HEK293 (cell line): ENCODE results near the gene UBXN1.

Source experiments
- GFI1B ChIP-seq: fragments of 450-650 bp; formaldehyde crosslinking; IDR thresholded peaks from 2 replicates; pipeline ENCODE4 v1.5.1; 2016; ENCODE audit warnings: missing biosample characterization, missing genetic modification characterization
- KLF10 ChIP-seq: fragments of 450-650 bp; IDR thresholded peaks from 2 replicates; pipeline ENCODE4 v1.5.1; 2018; ENCODE audit warnings: missing biosample characterization, mild to moderate bottlenecking, missing genetic modification characterization
- OVOL3 ChIP-seq: fragments of 450-650 bp; formaldehyde crosslinking; IDR thresholded peaks from 2 replicates; pipeline ENCODE4 v1.5.1; 2016; ENCODE audit warnings: missing biosample characterization, missing genetic modification characterization
- RBAK ChIP-seq: fragments of 450-650 bp; formaldehyde crosslinking; IDR thresholded peaks from 2 replicates; pipeline ENCODE4 v1.5.1; 2016; ENCODE audit warnings: missing biosample characterization, missing genetic modification characterization
- SP2 ChIP-seq: fragments of 450-650 bp; formaldehyde crosslinking; IDR thresholded peaks from 2 replicates; pipeline ENCODE4 v1.5.1; 2016; ENCODE audit warnings: missing biosample characterization, missing genetic modification characterization
- ZBTB20 ChIP-seq: fragments of 450-650 bp; formaldehyde crosslinking; IDR thresholded peaks from 2 replicates; pipeline ENCODE4 v1.5.1; 2016; ENCODE audit warnings: missing biosample characterization, missing genetic modification characterization
- ZBTB48 ChIP-seq: fragments of 450-650 bp; formaldehyde crosslinking; IDR thresholded peaks from 2 replicates; pipeline ENCODE4 v1.5.1; 2016; ENCODE audit warnings: missing biosample characterization, missing genetic modification characterization
- ZNF24 ChIP-seq: fragments of 450-650 bp; formaldehyde crosslinking; IDR thresholded peaks from 2 replicates; pipeline ENCODE4 v1.5.1; 2016; ENCODE audit warnings: missing biosample characterization, missing genetic modification characterization
- ZNF274 ChIP-seq, 2 experiments: fragments of 200-500 bp in 1 of 2; fragments of 450-650 bp in 1 of 2; sonication (Bioruptor generic) in 1 of 2; formaldehyde crosslinking in 1 of 2; IDR thresholded peaks; 2 replicates each; pipeline versions ENCODE4 v1.5.1 to v1.6.1; 2014 to 2016; ENCODE audit warnings: borderline replicate concordance in 1 of 2, inconsistent platforms in 1 of 2, low read length in 1 of 2, missing biosample characterization in 1 of 2, missing genetic modification characterization in 1 of 2
- ZNF292 ChIP-seq: fragments of 450-650 bp; formaldehyde crosslinking; IDR thresholded peaks from 2 replicates; pipeline ENCODE4 v1.5.1; 2016; ENCODE audit warnings: low read depth, missing biosample characterization, missing genetic modification characterization, borderline replicate concordance
- ZNF354C ChIP-seq: fragments of 450-650 bp; formaldehyde crosslinking; IDR thresholded peaks from 2 replicates; pipeline ENCODE4 v1.5.1; 2016; ENCODE audit warnings: missing biosample characterization, missing genetic modification characterization, low read depth, borderline replicate concordance
- ZNF433 ChIP-seq: fragments of 450-650 bp; formaldehyde crosslinking; IDR thresholded peaks from 2 replicates; pipeline ENCODE4 v1.5.1; 2016; ENCODE audit warnings: missing biosample characterization, missing genetic modification characterization, low read depth
- ZNF514 ChIP-seq: fragments of 450-650 bp; formaldehyde crosslinking; IDR thresholded peaks from 2 replicates; pipeline ENCODE4 v1.5.1; 2016; ENCODE audit warnings: missing biosample characterization, missing genetic modification characterization
- ZNF521 ChIP-seq: fragments of 450-650 bp; formaldehyde crosslinking; IDR thresholded peaks from 2 replicates; pipeline ENCODE4 v1.5.1; 2017; ENCODE audit warnings: missing biosample characterization, mild to moderate bottlenecking, missing genetic modification characterization
- ZNF571 ChIP-seq: fragments of 450-650 bp; formaldehyde crosslinking; IDR thresholded peaks from 2 replicates; pipeline ENCODE4 v1.5.0; 2017; ENCODE audit warnings: missing biosample characterization, missing genetic modification characterization
- ZNF626 ChIP-seq: fragments of 450-650 bp; sonication (Bioruptor Pico); formaldehyde crosslinking; IDR thresholded peaks from 2 replicates; pipeline ENCODE4 v1.5.1; 2018; ENCODE audit warnings: missing biosample characterization, missing genetic modification characterization, inconsistent platforms
- ZNF701 ChIP-seq: fragments of 450-650 bp; formaldehyde crosslinking; IDR thresholded peaks from 2 replicates; pipeline ENCODE4 v1.5.1; 2016; ENCODE audit warnings: missing biosample characterization, missing genetic modification characterization
- TF ChIP-seq, protein P1 (sequence below): fragments of 450-650 bp; formaldehyde crosslinking; IDR thresholded peaks from 2 replicates; pipeline ENCODE4 v1.5.1; 2016; ENCODE audit warnings: missing biosample characterization, missing genetic modification characterization, low read depth
- TF ChIP-seq, protein P2 (sequence below): fragments of 450-650 bp; formaldehyde crosslinking; IDR thresholded peaks from 2 replicates; pipeline ENCODE4 v1.5.1; 2016; ENCODE audit warnings: missing biosample characterization, missing genetic modification characterization
- TF ChIP-seq, protein P3 (sequence below): fragments of 450-650 bp; formaldehyde crosslinking; IDR thresholded peaks from 2 replicates; pipeline ENCODE4 v1.5.1; 2017; ENCODE audit warnings: missing biosample characterization, mild to moderate bottlenecking, missing genetic modification characterization, moderate library complexity
- TF ChIP-seq, protein P4 (sequence below): fragments of 450-650 bp; formaldehyde crosslinking; IDR thresholded peaks from 2 replicates; pipeline ENCODE4 v1.5.1; 2016; ENCODE audit warnings: missing biosample characterization, missing genetic modification characterization, borderline replicate concordance
- TF ChIP-seq, protein P5 (sequence below): fragments of 450-650 bp; formaldehyde crosslinking; IDR thresholded peaks from 2 replicates; pipeline ENCODE4 v1.5.1; 2016; ENCODE audit warnings: missing biosample characterization, missing genetic modification characterization
- TF ChIP-seq, protein P6 (sequence below): fragments of 450-650 bp; formaldehyde crosslinking; IDR thresholded peaks from 2 replicates; pipeline ENCODE4 v1.5.1; 2016; ENCODE audit warnings: missing biosample characterization, missing genetic modification characterization
- TF ChIP-seq, protein P7 (sequence below): fragments of 450-650 bp; formaldehyde crosslinking; IDR thresholded peaks from 2 replicates; pipeline ENCODE4 v1.5.1; 2016; ENCODE audit warnings: missing biosample characterization, missing genetic modification characterization

UBXN1 gene

DNA sequence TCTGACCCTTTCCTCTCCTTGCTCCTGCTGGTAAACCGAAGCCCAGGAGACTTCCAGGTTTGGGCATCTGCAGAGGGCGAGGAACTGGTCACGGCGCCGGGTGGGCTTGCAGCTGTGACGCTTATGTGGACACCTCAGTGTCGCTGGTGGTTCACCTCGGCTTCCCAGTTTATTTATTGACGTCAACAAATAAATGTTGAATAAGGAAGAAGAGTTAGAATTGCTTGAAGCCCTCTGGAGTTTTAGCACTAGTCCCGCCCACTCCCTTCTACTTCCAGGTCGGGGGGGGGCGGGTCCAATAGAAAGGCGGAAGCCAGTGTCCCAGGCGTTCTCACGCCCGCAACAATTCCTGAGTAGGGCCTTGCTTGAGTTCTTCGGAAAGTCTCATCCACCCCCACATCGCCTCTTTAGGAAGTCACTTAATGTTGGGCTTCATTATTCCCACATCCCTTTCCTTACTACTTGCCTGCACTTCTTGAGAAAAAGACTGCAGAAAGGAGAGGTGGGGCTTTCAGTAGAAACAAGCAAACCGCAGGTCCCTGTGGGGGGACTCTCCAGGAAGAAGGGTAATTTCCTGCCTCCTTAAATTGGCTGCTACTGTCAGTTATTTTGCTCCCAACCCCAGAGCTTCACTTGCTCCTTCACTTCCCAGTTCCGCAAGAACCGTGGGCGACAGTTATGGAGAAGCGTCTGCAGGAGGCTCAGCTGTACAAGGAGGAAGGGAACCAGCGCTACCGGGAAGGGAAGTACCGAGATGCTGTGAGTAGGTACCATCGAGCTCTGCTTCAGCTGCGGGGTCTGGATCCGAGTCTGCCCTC lies 49.5 kb upstream of the UBXN1 start, which contains the start of gene TTC9C (continued):
- TF ChIP-seq KLF10 (tag by site-specific recombination) = peak; percentile 43
- no peak for TF ChIP-seq ZBTB20
- no peak for TF ChIP-seq ZNF292 (tag by site-specific recombination)
- no peak for TF ChIP-seq ZNF521 (tag by site-specific recombination)
- no peak for TF ChIP-seq ZNF433
- TF ChIP-seq, protein P1, sequence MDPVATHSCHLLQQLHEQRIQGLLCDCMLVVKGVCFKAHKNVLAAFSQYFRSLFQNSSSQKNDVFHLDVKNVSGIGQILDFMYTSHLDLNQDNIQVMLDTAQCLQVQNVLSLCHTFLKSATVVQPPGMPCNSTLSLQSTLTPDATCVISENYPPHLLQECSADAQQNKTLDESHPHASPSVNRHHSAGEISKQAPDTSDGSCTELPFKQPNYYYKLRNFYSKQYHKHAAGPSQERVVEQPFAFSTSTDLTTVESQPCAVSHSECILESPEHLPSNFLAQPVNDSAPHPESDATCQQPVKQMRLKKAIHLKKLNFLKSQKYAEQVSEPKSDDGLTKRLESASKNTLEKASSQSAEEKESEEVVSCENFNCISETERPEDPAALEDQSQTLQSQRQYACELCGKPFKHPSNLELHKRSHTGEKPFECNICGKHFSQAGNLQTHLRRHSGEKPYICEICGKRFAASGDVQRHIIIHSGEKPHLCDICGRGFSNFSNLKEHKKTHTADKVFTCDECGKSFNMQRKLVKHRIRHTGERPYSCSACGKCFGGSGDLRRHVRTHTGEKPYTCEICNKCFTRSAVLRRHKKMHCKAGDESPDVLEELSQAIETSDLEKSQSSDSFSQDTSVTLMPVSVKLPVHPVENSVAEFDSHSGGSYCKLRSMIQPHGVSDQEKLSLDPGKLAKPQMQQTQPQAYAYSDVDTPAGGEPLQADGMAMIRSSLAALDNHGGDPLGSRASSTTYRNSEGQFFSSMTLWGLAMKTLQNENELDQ (tag by site-specific recombination) = no peak
- TF ChIP-seq, protein P2, sequence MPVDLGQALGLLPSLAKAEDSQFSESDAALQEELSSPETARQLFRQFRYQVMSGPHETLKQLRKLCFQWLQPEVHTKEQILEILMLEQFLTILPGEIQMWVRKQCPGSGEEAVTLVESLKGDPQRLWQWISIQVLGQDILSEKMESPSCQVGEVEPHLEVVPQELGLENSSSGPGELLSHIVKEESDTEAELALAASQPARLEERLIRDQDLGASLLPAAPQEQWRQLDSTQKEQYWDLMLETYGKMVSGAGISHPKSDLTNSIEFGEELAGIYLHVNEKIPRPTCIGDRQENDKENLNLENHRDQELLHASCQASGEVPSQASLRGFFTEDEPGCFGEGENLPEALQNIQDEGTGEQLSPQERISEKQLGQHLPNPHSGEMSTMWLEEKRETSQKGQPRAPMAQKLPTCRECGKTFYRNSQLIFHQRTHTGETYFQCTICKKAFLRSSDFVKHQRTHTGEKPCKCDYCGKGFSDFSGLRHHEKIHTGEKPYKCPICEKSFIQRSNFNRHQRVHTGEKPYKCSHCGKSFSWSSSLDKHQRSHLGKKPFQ = no peak
- TF ChIP-seq, protein P3, sequence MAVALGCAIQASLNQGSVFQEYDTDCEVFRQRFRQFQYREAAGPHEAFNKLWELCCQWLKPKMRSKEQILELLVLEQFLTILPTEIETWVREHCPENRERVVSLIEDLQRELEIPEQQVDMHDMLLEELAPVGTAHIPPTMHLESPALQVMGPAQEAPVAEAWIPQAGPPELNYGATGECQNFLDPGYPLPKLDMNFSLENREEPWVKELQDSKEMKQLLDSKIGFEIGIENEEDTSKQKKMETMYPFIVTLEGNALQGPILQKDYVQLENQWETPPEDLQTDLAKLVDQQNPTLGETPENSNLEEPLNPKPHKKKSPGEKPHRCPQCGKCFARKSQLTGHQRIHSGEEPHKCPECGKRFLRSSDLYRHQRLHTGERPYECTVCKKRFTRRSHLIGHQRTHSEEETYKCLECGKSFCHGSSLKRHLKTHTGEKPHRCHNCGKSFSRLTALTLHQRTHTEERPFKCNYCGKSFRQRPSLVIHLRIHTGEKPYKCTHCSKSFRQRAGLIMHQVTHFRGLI (tag by site-specific recombination) = peak; percentile 58; the same call in 1 of the 2 replicates
- TF ChIP-seq ZNF571 = no peak
- no peak for TF ChIP-seq GFI1B (tag by site-specific recombination)
- no peak for TF ChIP-seq ZNF701 (tag by site-specific recombination)
- TF ChIP-seq ZNF626 (tag by site-specific recombination) = no peak
- TF ChIP-seq ZNF354C = no peak
- TF ChIP-seq, protein P4, sequence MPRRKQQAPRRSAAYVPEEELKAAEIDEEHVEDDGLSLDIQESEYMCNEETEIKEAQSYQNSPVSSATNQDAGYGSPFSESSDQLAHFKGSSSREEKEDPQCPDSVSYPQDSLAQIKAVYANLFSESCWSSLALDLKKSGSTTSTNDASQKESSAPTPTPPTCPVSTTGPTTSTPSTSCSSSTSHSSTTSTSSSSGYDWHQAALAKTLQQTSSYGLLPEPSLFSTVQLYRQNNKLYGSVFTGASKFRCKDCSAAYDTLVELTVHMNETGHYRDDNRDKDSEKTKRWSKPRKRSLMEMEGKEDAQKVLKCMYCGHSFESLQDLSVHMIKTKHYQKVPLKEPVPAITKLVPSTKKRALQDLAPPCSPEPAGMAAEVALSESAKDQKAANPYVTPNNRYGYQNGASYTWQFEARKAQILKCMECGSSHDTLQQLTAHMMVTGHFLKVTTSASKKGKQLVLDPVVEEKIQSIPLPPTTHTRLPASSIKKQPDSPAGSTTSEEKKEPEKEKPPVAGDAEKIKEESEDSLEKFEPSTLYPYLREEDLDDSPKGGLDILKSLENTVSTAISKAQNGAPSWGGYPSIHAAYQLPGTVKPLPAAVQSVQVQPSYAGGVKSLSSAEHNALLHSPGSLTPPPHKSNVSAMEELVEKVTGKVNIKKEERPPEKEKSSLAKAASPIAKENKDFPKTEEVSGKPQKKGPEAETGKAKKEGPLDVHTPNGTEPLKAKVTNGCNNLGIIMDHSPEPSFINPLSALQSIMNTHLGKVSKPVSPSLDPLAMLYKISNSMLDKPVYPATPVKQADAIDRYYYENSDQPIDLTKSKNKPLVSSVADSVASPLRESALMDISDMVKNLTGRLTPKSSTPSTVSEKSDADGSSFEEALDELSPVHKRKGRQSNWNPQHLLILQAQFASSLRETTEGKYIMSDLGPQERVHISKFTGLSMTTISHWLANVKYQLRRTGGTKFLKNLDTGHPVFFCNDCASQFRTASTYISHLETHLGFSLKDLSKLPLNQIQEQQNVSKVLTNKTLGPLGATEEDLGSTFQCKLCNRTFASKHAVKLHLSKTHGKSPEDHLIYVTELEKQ (tag by site-specific recombination) = no peak
- TF ChIP-seq ZNF514 = no peak
- TF ChIP-seq RBAK (tag by site-specific recombination) = no peak
- TF ChIP-seq, protein P5, sequence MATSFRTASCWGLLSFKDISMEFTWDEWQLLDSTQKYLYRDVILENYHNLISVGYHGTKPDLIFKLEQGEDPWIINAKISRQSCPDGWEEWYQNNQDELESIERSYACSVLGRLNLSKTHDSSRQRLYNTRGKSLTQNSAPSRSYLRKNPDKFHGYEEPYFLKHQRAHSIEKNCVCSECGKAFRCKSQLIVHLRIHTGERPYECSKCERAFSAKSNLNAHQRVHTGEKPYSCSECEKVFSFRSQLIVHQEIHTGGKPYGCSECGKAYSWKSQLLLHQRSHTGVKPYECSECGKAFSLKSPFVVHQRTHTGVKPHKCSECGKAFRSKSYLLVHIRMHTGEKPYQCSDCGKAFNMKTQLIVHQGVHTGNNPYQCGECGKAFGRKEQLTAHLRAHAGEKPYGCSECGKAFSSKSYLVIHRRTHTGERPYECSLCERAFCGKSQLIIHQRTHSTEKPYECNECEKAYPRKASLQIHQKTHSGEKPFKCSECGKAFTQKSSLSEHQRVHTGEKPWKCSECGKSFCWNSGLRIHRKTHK (tag by site-specific recombination) = no peak
- TF ChIP-seq, protein P6, sequence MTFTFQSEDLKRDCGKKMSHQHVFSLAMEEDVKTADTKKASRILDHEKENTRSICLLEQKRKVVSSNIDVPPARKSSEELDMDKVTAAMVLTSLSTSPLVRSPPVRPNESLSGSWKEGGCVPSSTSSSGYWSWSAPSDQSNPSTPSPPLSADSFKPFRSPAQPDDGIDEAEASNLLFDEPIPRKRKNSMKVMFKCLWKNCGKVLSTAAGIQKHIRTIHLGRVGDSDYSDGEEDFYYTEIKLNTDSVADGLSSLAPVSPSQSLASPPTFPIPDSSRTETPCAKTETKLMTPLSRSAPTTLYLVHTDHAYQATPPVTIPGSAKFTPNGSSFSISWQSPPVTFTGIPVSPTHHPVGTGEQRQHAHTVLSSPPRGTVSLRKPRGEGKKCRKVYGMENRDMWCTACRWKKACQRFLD (tag by site-specific recombination) = no peak
- no peak for TF ChIP-seq OVOL3 (tag by site-specific recombination)
- TF ChIP-seq, protein P7, sequence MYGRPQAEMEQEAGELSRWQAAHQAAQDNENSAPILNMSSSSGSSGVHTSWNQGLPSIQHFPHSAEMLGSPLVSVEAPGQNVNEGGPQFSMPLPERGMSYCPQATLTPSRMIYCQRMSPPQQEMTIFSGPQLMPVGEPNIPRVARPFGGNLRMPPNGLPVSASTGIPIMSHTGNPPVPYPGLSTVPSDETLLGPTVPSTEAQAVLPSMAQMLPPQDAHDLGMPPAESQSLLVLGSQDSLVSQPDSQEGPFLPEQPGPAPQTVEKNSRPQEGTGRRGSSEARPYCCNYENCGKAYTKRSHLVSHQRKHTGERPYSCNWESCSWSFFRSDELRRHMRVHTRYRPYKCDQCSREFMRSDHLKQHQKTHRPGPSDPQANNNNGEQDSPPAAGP = no peak
- TF ChIP-seq ZNF24 = no peak
- no peak for TF ChIP-seq ZNF274 (IDR thresholded peaks at IDR 0.05; ENCODE audit: low read length)
- no peak for TF ChIP-seq ZNF274 (tag by site-specific recombination; IDR thresholded peaks at IDR 0.05; ENCODE audit: borderline replicate concordance)
- TF ChIP-seq ZBTB48 (tag by site-specific recombination) = 0 out of 2 replicates have a peak, but pooled peaks have one; percentile 19
- peak; percentile 55; the same call in 1 of the 2 replicates for TF ChIP-seq SP2 (tag by site-specific recombination)
